Stimulated activated CD4-positive, alpha-beta T cell treated with anti-CD3 and anti-CD28 coated beads, TNF-alpha, amount 100 ng/mL, for 1 hour (primary cell): ENCODE measurements around the gene CYB5B.

Source experiments
- DNase-seq, 3 donors: peaks; one replicate each; pipeline ENCODE4 v3.0.0-alpha.2; 2020; ENCODE audit warnings: low read depth in 3 of 3, low spot score in 1 of 3

CYB5B gene

GRCh38 chr16:69443927-69444631, 19.7 kb downstream of the CYB5B start:
- no peak for DNase-seq

GRCh38 chr16:69444873-69445517, 20.6 kb downstream of the CYB5B start:
- DNase-seq: no peak

- DNase-seq: no peak
Observed at GRCh38 chr16:69448470-69449193, 24.2 kb downstream of the CYB5B start.

- DNase-seq: no peak
Observed at GRCh38 chr16:69451166-69451565, 26.7 kb downstream of the CYB5B start.

- DNase-seq: no peak
Observed at GRCh38 chr16:69453936-69454335, 29.5 kb downstream of the CYB5B start.

- no peak for DNase-seq
Observed at GRCh38 chr16:69463876-69464275, 39.5 kb downstream of the CYB5B start.

GRCh38 chr16:69465083-69465721, 40.8 kb downstream of the CYB5B start:
- no peak for DNase-seq

- no peak for DNase-seq
Observed at GRCh38 chr16:69465881-69466280, 41.5 kb downstream of the CYB5B start.

- no peak for DNase-seq
Observed at GRCh38 chr16:69466547-69466946, 42.1 kb downstream of the CYB5B start.

- DNase-seq: no peak
Observed at GRCh38 chr16:69467080-69467479, 42.7 kb downstream of the CYB5B start.

GRCh38 chr16:69467531-69468204, 43.2 kb downstream of the CYB5B start:
- no peak for DNase-seq

GRCh38 chr16:69469807-69470561, 45.6 kb downstream of the CYB5B start:
- DNase-seq: no peak

- DNase-seq: no peak
Observed at GRCh38 chr16:69471121-69471520, 46.7 kb downstream of the CYB5B start.

- no peak for DNase-seq
Observed at GRCh38 chr16:69474408-69474807, 50.0 kb downstream of the CYB5B start.

- no peak for DNase-seq
Observed at GRCh38 chr16:69476920-69477443, 52.6 kb downstream of the CYB5B start.

GRCh38 chr16:69477546-69477945, 53.1 kb downstream of the CYB5B start:
- no peak for DNase-seq

- DNase-seq: no peak
Observed at GRCh38 chr16:69478685-69479084, 54.3 kb downstream of the CYB5B start.

- no peak for DNase-seq
Observed at GRCh38 chr16:69479775-69480174, 55.4 kb downstream of the CYB5B start.

GRCh38 chr16:69481901-69482341, 57.5 kb downstream of the CYB5B start:
- no peak for DNase-seq

- DNase-seq: no peak
Observed at GRCh38 chr16:69482410-69482991, 58.1 kb downstream of the CYB5B start.
